ENCODE results near the gene SYT9. TPM values are rescaled to one million over a fixed set of nuclear protein-coding genes. Genes with fewer than 3 reads are reported as not detected.

SYT9 gene
- total and polyA plus RNA-seq, 10 of the 15 experiments (the other 5 are each of a cell fraction or from before 2014, with no cell fraction given): 0.03 TPM; not detected in 9

DNA sequence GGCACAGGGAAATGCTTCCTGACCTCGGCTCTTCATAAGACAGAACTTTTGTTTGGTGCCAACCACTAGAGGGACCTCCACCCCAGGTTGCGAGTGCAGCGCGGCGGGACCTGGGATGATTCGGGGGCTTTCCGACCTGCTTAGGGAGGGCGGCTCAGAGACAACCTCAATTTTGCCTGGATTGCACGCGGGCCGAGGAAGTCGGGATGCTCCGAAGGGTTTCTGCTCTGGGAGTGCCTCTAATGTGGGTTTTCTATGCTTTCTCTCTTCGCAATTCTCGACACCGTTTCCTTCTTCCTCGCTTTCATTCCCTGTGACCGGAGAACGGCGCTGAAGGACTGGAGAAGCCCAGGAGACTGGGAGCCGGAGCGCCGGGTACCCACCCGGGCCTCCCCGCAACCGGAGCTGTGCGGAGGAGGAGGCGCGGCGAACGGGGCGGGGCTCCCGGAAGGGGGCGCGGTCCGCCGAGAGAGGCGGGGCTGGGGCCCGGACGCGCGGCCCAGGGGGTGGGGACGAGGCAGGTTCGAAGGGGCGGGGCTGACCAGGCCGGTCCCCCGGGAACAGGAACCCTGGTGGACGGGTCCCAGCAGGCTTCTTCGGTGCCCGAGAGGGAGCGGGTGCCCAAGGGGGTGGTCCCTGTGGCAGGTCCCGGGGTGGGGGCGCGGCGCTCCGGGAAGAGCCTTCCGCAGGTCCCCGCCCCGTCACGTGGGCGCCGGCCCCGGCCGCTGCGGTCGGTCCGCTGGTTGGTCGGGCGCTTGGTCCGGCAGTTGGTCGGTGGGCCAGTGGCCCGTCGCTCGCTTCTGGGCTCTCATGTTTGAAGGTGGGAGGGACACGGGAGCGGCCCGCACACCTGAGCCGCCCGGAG lies 261.8 kb downstream of the SYT9 start, which contains the start of gene PPFIBP2 (continued):
- no peak for TF ChIP-seq WRNIP1 (IDR thresholded peaks at IDR 0.05; ENCODE audit: borderline replicate concordance, low read depth, low read length)
- no peak for TF ChIP-seq YBX1 (IDR thresholded peaks at IDR 0.05)
- TF ChIP-seq EGR1 (IDR thresholded peaks at IDR 0.05; ENCODE audit: borderline replicate concordance in 1 of 2, low read depth in 2 of 2, low read length in 2 of 2): peak in 1 of 2 experiments; percentile 48; a peak in 1 of 3 replicates
- no peak for TF ChIP-seq SMAD5 (IDR thresholded peaks at IDR 0.05; ENCODE audit: low read depth)
- TF ChIP-seq YY1 (IDR thresholded peaks at IDR 0.05; ENCODE audit: low read depth, low read length): 0 out of 2 replicates have a peak, but pooled peaks have one; percentile 51
- TF ChIP-seq TCF3 (IDR thresholded peaks at IDR 0.05; ENCODE audit: borderline replicate concordance, insufficient read depth, low read depth, low read length): 0 out of 2 replicates have a peak, but pooled peaks have one; percentile 24
- TF ChIP-seq, protein P1, sequence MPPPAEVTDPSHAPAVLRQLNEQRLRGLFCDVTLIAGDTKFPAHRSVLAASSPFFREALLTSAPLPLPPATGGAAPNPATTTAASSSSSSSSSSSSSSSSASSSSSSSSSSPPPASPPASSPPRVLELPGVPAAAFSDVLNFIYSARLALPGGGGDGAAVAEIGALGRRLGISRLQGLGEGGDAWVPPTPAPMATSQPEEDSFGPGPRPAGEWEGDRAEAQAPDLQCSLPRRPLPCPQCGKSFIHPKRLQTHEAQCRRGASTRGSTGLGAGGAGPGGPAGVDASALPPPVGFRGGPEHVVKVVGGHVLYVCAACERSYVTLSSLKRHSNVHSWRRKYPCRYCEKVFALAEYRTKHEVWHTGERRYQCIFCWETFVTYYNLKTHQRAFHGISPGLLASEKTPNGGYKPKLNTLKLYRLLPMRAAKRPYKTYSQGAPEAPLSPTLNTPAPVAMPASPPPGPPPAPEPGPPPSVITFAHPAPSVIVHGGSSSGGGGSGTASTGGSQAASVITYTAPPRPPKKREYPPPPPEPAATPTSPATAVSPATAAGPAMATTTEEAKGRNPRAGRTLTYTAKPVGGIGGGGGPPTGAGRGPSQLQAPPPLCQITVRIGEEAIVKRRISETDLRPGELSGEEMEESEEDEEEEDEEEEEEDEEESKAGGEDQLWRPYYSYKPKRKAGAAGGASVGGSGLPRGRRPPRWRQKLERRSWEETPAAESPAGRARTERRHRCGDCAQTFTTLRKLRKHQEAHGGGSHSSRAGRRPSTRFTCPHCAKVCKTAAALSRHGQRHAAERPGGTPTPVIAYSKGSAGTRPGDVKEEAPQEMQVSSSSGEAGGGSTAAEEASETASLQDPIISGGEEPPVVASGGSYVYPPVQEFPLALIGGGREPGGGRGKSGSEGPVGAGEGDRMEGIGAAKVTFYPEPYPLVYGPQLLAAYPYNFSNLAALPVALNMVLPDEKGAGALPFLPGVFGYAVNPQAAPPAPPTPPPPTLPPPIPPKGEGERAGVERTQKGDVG (CRISPR knock-in tag; IDR thresholded peaks at IDR 0.05): no peak
- TF ChIP-seq, protein P2, sequence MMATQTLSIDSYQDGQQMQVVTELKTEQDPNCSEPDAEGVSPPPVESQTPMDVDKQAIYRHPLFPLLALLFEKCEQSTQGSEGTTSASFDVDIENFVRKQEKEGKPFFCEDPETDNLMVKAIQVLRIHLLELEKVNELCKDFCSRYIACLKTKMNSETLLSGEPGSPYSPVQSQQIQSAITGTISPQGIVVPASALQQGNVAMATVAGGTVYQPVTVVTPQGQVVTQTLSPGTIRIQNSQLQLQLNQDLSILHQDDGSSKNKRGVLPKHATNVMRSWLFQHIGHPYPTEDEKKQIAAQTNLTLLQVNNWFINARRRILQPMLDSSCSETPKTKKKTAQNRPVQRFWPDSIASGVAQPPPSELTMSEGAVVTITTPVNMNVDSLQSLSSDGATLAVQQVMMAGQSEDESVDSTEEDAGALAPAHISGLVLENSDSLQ (IDR thresholded peaks at IDR 0.05): peak; percentile 58
- no peak for TF ChIP-seq SUZ12 (IDR thresholded peaks at IDR 0.05; ENCODE audit: unreplicated experiment)
- TF ChIP-seq SPI1 (IDR thresholded peaks at IDR 0.05; ENCODE audit: borderline replicate concordance, insufficient read depth, low read depth, low read length): no peak
- TF ChIP-seq, protein P3, sequence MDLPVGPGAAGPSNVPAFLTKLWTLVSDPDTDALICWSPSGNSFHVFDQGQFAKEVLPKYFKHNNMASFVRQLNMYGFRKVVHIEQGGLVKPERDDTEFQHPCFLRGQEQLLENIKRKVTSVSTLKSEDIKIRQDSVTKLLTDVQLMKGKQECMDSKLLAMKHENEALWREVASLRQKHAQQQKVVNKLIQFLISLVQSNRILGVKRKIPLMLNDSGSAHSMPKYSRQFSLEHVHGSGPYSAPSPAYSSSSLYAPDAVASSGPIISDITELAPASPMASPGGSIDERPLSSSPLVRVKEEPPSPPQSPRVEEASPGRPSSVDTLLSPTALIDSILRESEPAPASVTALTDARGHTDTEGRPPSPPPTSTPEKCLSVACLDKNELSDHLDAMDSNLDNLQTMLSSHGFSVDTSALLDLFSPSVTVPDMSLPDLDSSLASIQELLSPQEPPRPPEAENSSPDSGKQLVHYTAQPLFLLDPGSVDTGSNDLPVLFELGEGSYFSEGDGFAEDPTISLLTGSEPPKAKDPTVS (IDR thresholded peaks at IDR 0.05; ENCODE audit: low read depth, low read length): no peak
- TF ChIP-seq, protein P4, sequence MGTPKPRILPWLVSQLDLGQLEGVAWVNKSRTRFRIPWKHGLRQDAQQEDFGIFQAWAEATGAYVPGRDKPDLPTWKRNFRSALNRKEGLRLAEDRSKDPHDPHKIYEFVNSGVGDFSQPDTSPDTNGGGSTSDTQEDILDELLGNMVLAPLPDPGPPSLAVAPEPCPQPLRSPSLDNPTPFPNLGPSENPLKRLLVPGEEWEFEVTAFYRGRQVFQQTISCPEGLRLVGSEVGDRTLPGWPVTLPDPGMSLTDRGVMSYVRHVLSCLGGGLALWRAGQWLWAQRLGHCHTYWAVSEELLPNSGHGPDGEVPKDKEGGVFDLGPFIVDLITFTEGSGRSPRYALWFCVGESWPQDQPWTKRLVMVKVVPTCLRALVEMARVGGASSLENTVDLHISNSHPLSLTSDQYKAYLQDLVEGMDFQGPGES (IDR thresholded peaks at IDR 0.05): peak; percentile 32; the same call in 1 of the 2 replicates
- no peak for TF ChIP-seq ZNF622 (IDR thresholded peaks at IDR 0.05)
- TF ChIP-seq STAT1 (conservative IDR thresholded peaks at IDR 0.05): 0 out of 2 replicates have a peak, but pooled peaks have one; percentile 7
- TF ChIP-seq POU2F2 (IDR thresholded peaks at IDR 0.05; ENCODE audit: borderline replicate concordance, low read depth, low read length): peak; percentile 71; the same call in 2 of the 3 replicates
- TF ChIP-seq SMC3 (IDR thresholded peaks at IDR 0.05; ENCODE audit: borderline replicate concordance, low read length): peak; percentile 72

Data from GM12878 (cell line).